Panc1 (cell line): Measurements from ENCODE around the gene FOXR2. TPM values are rescaled to one million over a fixed set of nuclear protein-coding genes. Genes with fewer than 3 reads are reported as not detected.

Experiments
- ATAC-seq: fragments of 200-7000 bp; cut with Tn5 transposase; 2 replicates; pipeline ENCODE4 v1.9.1; 2020; ENCODE audit warnings: mild to moderate bottlenecking, moderate library complexity
- BruUV-seq: library from RNA; stranded (reverse); fragments of 400-500 nt; replicated peaks from 2 replicates; lab custom pipeline; 2021; lab: Mats Ljungman, UMichigan
- CTCF ChIA-PET: fragments of 300-600 bp; sonication (Branson Sonifier 250); formaldehyde crosslinking; loops from one replicate; lab custom pipeline; 2022; ENCODE audit warnings: antibody characterized with exemption; lab: Charles Lee
- POLR2A ChIA-PET: fragments of 300-600 bp; sonication (Branson Sonifier 250); formaldehyde crosslinking; loops from one replicate; lab custom pipeline; 2022; ENCODE audit warnings: antibody characterized with exemption; lab: Charles Lee
- DNase-seq: peaks from one replicate; pipeline ENCODE4 v3.0.0-alpha.2; 2010; ENCODE audit warnings: low read depth, low spot score
- H3K27ac ChIP-seq: 2 replicates; pipeline ENCODE4 v1.5.1; 2011; ENCODE audit warnings: mild to moderate bottlenecking, low read length, inconsistent platforms
- H3K27me3 ChIP-seq: fragments of 200-500 bp; sonication (Bioruptor generic); 2 replicates; pipeline ENCODE4 v1.6.0; 2014; ENCODE audit warnings: low read length, inconsistent platforms; ENCODE audit not compliant: control insufficient read depth, insufficient read depth
- H3K36me3 ChIP-seq: fragments of 200-500 bp; sonication (Bioruptor generic); 2 replicates; pipeline ENCODE4 v1.5.1; 2014; ENCODE audit warnings: inconsistent platforms, mild to moderate bottlenecking, low read length, moderate library complexity; ENCODE audit not compliant: control insufficient read depth, insufficient read depth
- H3K4me1 ChIP-seq: 2 replicates; pipeline ENCODE4 v1.5.1; 2011; ENCODE audit warnings: inconsistent platforms, mild to moderate bottlenecking, low read length, moderate library complexity; ENCODE audit not compliant: control insufficient read depth, insufficient read depth
- H3K4me3 ChIP-seq, 2 experiments: 2 replicates each; pipeline ENCODE4 v1.5.1; 2011 to 2012; ENCODE audit warnings: low read depth in 2 of 2, low read length in 2 of 2, mild to moderate bottlenecking in 2 of 2, inconsistent platforms in 1 of 2, moderate library complexity in 1 of 2
- H3K9me3 ChIP-seq: fragments of 200-500 bp; sonication (Bioruptor generic); 2 replicates; pipeline ENCODE4 v1.5.1; 2014; ENCODE audit warnings: low read depth, mild to moderate bottlenecking, inconsistent platforms, low read length, moderate library complexity; ENCODE audit not compliant: control insufficient read depth, insufficient read depth
- POLR2AphosphoS5 ChIP-seq: IDR thresholded peaks from 2 replicates; pipeline ENCODE4 v1.6.1; 2012; ENCODE audit warnings: mild to moderate bottlenecking, low read depth, low read length, moderate library complexity
- SIN3A ChIP-seq: IDR thresholded peaks from 2 replicates; pipeline ENCODE4 v1.6.1; 2012; ENCODE audit warnings: low read depth, mild to moderate bottlenecking, low read length, moderate library complexity, borderline replicate concordance; ENCODE audit not compliant: insufficient read depth
- TCF7L2 ChIP-seq: IDR thresholded peaks from 2 replicates; pipeline ENCODE4 v1.6.1; 2011; ENCODE audit warnings: mild to moderate bottlenecking, low read depth, low read length, inconsistent platforms
- in situ Hi-C: cut with HindIII; loops from 2 replicates; pipeline ENCODE4 v1.10.0; 2016; ENCODE audit warnings: low sequenced_read_pairs, low pct_unique_long_range_greater_than_20kb
- intact Hi-C: fragments of 100-400 bp; cut with micrococcal nuclease; formaldehyde crosslinking; loops from one replicate; pipeline ENCODE4 v1.10.0; 2022; ENCODE audit not compliant: unreplicated experiment
- total RNA-seq: library from RNA; stranded (reverse); gene quantifications from one replicate; pipeline ENCODE4 v1.2.1, GENCODE V29; 2021; ENCODE audit not compliant: unreplicated experiment
- TF ChIP-seq, protein P1 (sequence below): fragments of 450-650 bp; IDR thresholded peaks from 2 replicates; pipeline ENCODE4 v1.5.1; 2017; ENCODE audit warnings: mild to moderate bottlenecking
- TF ChIP-seq, protein P2 (sequence below), 2 experiments: IDR thresholded peaks; 2 replicates each; pipeline ENCODE4 v1.6.1; 2011 to 2012; ENCODE audit warnings: low read depth in 2 of 2, control low read depth in 1 of 2, low read length in 1 of 2, mild to moderate bottlenecking in 1 of 2, moderate library complexity in 1 of 2; ENCODE audit not compliant: insufficient read depth in 1 of 2

Gene FOXR2
- total RNA-seq, 1 experiment from 2014 or later, result not detected

DNA sequence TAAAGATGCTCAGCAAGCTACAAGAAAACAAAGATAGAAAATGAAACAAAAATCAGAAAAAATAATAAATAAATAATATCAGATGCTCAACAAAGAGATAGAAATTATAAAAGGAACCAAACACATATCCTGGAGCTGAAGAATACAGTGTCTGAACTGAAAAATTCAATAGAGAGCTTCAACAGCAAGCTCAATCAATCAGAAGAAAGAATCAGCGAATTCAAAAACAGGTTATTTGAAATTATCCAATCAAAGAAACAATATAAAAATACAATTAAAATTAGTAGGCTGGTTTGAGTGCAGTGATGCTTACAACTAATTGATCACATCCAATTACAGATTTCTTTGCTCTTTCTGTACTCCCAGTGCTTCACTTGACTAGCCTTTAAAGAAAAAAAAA, 40.8 kb upstream of the FOXR2 start:
- no peaks in the 10 kb centered on the region for H3K9me3 ChIP-seq
- DNase-seq (no peak), ATAC-seq (no peak)
- TF ChIP-seq, protein P1, sequence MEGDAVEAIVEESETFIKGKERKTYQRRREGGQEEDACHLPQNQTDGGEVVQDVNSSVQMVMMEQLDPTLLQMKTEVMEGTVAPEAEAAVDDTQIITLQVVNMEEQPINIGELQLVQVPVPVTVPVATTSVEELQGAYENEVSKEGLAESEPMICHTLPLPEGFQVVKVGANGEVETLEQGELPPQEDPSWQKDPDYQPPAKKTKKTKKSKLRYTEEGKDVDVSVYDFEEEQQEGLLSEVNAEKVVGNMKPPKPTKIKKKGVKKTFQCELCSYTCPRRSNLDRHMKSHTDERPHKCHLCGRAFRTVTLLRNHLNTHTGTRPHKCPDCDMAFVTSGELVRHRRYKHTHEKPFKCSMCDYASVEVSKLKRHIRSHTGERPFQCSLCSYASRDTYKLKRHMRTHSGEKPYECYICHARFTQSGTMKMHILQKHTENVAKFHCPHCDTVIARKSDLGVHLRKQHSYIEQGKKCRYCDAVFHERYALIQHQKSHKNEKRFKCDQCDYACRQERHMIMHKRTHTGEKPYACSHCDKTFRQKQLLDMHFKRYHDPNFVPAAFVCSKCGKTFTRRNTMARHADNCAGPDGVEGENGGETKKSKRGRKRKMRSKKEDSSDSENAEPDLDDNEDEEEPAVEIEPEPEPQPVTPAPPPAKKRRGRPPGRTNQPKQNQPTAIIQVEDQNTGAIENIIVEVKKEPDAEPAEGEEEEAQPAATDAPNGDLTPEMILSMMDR, result no peak
- TF ChIP-seq, protein P2, sequence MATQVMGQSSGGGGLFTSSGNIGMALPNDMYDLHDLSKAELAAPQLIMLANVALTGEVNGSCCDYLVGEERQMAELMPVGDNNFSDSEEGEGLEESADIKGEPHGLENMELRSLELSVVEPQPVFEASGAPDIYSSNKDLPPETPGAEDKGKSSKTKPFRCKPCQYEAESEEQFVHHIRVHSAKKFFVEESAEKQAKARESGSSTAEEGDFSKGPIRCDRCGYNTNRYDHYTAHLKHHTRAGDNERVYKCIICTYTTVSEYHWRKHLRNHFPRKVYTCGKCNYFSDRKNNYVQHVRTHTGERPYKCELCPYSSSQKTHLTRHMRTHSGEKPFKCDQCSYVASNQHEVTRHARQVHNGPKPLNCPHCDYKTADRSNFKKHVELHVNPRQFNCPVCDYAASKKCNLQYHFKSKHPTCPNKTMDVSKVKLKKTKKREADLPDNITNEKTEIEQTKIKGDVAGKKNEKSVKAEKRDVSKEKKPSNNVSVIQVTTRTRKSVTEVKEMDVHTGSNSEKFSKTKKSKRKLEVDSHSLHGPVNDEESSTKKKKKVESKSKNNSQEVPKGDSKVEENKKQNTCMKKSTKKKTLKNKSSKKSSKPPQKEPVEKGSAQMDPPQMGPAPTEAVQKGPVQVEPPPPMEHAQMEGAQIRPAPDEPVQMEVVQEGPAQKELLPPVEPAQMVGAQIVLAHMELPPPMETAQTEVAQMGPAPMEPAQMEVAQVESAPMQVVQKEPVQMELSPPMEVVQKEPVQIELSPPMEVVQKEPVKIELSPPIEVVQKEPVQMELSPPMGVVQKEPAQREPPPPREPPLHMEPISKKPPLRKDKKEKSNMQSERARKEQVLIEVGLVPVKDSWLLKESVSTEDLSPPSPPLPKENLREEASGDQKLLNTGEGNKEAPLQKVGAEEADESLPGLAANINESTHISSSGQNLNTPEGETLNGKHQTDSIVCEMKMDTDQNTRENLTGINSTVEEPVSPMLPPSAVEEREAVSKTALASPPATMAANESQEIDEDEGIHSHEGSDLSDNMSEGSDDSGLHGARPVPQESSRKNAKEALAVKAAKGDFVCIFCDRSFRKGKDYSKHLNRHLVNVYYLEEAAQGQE (IDR thresholded peaks at IDR 0.05; ENCODE audit: insufficient read depth in 1 of 2, low read depth in 2 of 2, low read length in 1 of 2), result no peak
- TF ChIP-seq POLR2AphosphoS5 (no peak), SIN3A (no peak)
- no peaks in the 10 kb centered on the region for H3K36me3 ChIP-seq
- CTCF ChIA-PET, result no interaction called here
- H3K4me3 ChIP-seq, result no peak overlapping the region
- POLR2A ChIA-PET, result no interaction called here
- intact Hi-C loops, result no loop called here
- in situ Hi-C loops, result no loop called here
- BruUV-seq, result no TSS peak
- H3K27me3 ChIP-seq, result no peaks in the 10 kb centered on the region
- no peak overlapping the region for H3K27ac ChIP-seq
- H3K4me1 ChIP-seq, result no peaks in the 10 kb centered on the region

DNA sequence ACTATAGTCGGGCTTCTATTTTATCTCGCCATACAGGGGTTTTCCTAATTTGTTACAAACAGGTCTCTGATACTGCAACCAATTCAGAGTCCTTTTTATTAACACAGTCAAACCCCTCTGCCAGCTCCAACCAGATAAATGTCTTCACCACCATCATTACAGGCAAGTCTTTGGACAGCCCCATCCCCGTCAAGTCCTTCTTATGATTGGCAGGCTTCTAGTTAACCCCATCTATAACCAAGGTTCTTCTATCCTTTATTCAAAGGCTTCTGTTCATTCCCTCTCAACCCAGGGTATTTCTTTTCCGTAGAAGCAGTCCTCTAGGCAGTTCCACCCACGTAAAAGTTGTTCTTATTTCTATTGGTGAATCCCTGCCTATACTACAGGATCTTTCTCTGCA, 29.9 kb upstream of the FOXR2 start:
- in situ Hi-C loops, result no loop called here
- ATAC-seq, result no peak
- TF ChIP-seq, protein P2 (IDR thresholded peaks at IDR 0.05; ENCODE audit: insufficient read depth in 1 of 2, low read depth in 2 of 2, low read length in 1 of 2), result no peak
- TF ChIP-seq POLR2AphosphoS5 (no peak), SIN3A (no peak), TCF7L2 (no peak)
- TF ChIP-seq, protein P1, result no peak

More for the DNA sequence above, 29.9 kb upstream of the FOXR2 start:
- ChIA-PET CTCF (no interaction called here), POLR2A (no interaction called here)
- H3K4me3 ChIP-seq, result no peak overlapping the region; a peak in 1 of 4 replicates
- BruUV-seq, result no TSS peak
- intact Hi-C loops, result no loop called here
- no peaks in the 10 kb centered on the region for H3K27me3 ChIP-seq
- no peak overlapping the region for H3K27ac ChIP-seq
- no peaks in the 10 kb centered on the region for H3K9me3 ChIP-seq
- no peaks in the 10 kb centered on the region for H3K36me3 ChIP-seq
- DNase-seq, result no peak
- H3K4me1 ChIP-seq, result no peaks in the 10 kb centered on the region
